Fibroblast of lung (primary cell): ENCODE data around the gene PPM1H. TPM values are rescaled to one million over a fixed set of nuclear protein-coding genes. Genes with fewer than 3 reads are reported as not detected.
"Not testable (repeated sequence)": the region's sequence is repeated elsewhere in the genome, so short reads cannot be mapped to it uniquely, and the experiment has no call there.

Experiments used
- DNase-seq, 2 donors: peaks; one replicate each; pipeline versions ENCODE4 v3.0.0 to v3.0.0-alpha.2; 2010; ENCODE audit warnings: low read depth in 2 of 2
- H2AFZ ChIP-seq: 2 replicates; pipeline ENCODE4 v1.5.1; 2012; ENCODE audit warnings: low read length, control low read depth, inconsistent platforms
- H3K27ac ChIP-seq: 2 replicates; pipeline ENCODE4 v1.5.1; 2011; ENCODE audit warnings: low read length, control low read depth; ENCODE audit not compliant: insufficient read depth
- H3K27me3 ChIP-seq: 2 replicates; pipeline ENCODE4 v1.5.1; 2011; ENCODE audit warnings: mild to moderate bottlenecking, low read length; ENCODE audit not compliant: control insufficient read depth, insufficient read depth
- H3K36me3 ChIP-seq: 2 replicates; pipeline ENCODE4 v1.5.1; 2011; ENCODE audit warnings: low read length; ENCODE audit not compliant: control insufficient read depth, insufficient read depth
- H3K4me1 ChIP-seq: 2 replicates; pipeline ENCODE4 v1.5.1; 2011; ENCODE audit warnings: low read length; ENCODE audit not compliant: control insufficient read depth, insufficient read depth; ENCODE audit errors: extremely low read depth
- H3K4me2 ChIP-seq: 2 replicates; pipeline ENCODE4 v1.5.1; 2011; ENCODE audit warnings: low read length, control low read depth; ENCODE audit not compliant: insufficient read depth; ENCODE audit errors: extremely low read depth
- H3K4me3 ChIP-seq, 4 experiments: fragments of 200-600 bp in 1 of 4; sonication (generic) in 1 of 4; replicated peaks in 1 of 4; 2 replicates each; pipeline ENCODE4 v1.5.1; 2011 to 2016; ENCODE audit warnings: low read length in 4 of 4, low read depth in 3 of 4, mild to moderate bottlenecking in 3 of 4, control low read depth in 2 of 4, inconsistent platforms in 1 of 4, mixed read lengths in 1 of 4; ENCODE audit not compliant: insufficient read depth in 1 of 4; ENCODE audit errors: control extremely low read depth in 1 of 4
- H3K79me2 ChIP-seq: 2 replicates; pipeline ENCODE4 v1.5.1; 2012; ENCODE audit warnings: mild to moderate bottlenecking, low read length, inconsistent platforms; ENCODE audit not compliant: control insufficient read depth, insufficient read depth
- H3K9ac ChIP-seq: 2 replicates; pipeline ENCODE4 v1.5.1; 2011; ENCODE audit warnings: mild to moderate bottlenecking, low read length, control low read depth; ENCODE audit not compliant: insufficient read depth
- H3K9me3 ChIP-seq: 2 replicates; pipeline ENCODE4 v1.5.1; 2012; ENCODE audit warnings: low read depth, low read length; ENCODE audit not compliant: control insufficient read depth, insufficient read depth
- H4K20me1 ChIP-seq: 2 replicates; pipeline ENCODE4 v1.5.1; 2011; ENCODE audit warnings: low read length; ENCODE audit not compliant: control insufficient read depth, insufficient read depth; ENCODE audit errors: extremely low read depth
- CTCF ChIP-seq, 2 donors: IDR thresholded peaks in 1 of 2; conservative IDR thresholded peaks in 1 of 2; 1 replicate in 1 of 2; 2 replicates in 1 of 2; pipeline ENCODE4 v1.5.1; 2011 to 2012; ENCODE audit warnings: low read length in 2 of 2, control low read depth in 1 of 2, inconsistent platforms in 1 of 2, low read depth in 1 of 2, mild to moderate bottlenecking in 1 of 2
- EZH2 ChIP-seq: IDR thresholded peaks from 2 replicates; pipeline ENCODE4 v1.5.1; 2012; ENCODE audit warnings: low read length, control low read depth, mild to moderate bottlenecking; ENCODE audit errors: missing control alignments
- polyA plus RNA-seq, 2 donors: library from polyadenylated mRNA; depleted of rRNA in 1 of 2; stranded (reverse) in 1 of 2; unstranded in 1 of 2; fragments of >200 nt; gene quantifications; 2 replicates each; pipeline ENCODE4 v1.2.1, GENCODE V29; 2011 to 2012; ENCODE audit warnings: missing spikeins in 1 of 2
- total RNA-seq: library from RNA; depleted of rRNA; stranded (reverse); fragments of >200 nt; gene quantifications from 2 replicates; pipeline ENCODE4 v1.2.1, GENCODE V29; 2014

PPM1H gene
- total and polyA plus RNA-seq, 2 donors (not counting 1 experiment from before 2014, with no cell fraction given), result 0.57 to 3.1 TPM

DNA sequence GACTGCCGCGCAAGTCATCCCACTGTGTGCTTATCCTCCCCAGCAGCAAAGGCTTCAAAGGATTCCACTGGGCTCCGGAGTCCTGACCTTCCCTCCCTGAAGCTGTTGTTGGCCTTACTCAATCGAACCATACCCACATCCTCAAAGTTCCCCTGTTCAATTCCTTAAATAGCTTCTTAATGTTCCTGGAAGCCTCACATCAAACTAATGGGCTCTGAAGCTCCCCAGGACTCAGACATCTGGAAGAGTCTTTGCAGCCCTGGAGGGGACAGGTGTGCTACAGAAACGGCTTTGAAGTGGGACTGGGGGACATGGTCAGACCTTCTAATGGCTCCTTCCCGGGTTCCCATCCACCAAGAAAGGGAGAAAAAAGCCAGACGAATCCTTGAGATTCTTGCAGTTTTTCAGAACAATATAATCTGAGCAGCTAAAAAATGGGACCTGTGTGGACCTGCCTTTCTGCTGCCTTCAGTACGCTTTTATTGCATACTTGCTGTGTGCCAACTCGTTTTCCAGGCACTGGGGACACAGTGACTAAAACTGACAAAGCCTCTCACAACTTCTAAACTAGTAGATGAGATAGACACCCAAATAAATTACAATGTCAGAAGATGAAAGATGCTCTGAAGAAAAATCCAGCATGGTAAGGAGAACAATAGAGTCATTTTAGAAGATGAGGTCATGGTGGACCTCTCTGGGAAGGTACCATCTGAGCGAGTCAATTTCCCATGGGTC lies 263.8 kb downstream of the PPM1H start:
- H3K36me3 ChIP-seq, result no peaks in the 10 kb centered on the region
- no peak for DNase-seq
- H3K79me2 ChIP-seq, result no peaks in the 10 kb centered on the region
- H4K20me1 ChIP-seq, result no peaks in the 10 kb centered on the region
- H3K4me1 ChIP-seq, result no peaks in the 10 kb centered on the region
- no peak overlapping the region for H3K9ac ChIP-seq
- no peaks in the 10 kb centered on the region for H3K27me3 ChIP-seq
- H3K9me3 ChIP-seq, result no peaks in the 10 kb centered on the region
- H2AFZ ChIP-seq, result no peak overlapping the region
- TF ChIP-seq EZH2 (no peak), CTCF (conservative IDR thresholded peaks at IDR 0.05 in 1 of 2, IDR thresholded peaks at IDR 0.05 in 1 of 2; ENCODE audit: low read depth in 1 of 2, low read length in 2 of 2) (no peak)
- no peak overlapping the region for H3K27ac ChIP-seq
- no peak overlapping the region for H3K4me2 ChIP-seq
- H3K4me3 ChIP-seq, result no peak overlapping the region

- no peaks in the 10 kb centered on the region for H3K9me3 ChIP-seq
- H3K27me3 ChIP-seq, result no peaks in the 10 kb centered on the region
- no peaks in the 10 kb centered on the region for H4K20me1 ChIP-seq
- H3K4me2 ChIP-seq, result no peak overlapping the region
- no peaks in the 10 kb centered on the region for H3K4me1 ChIP-seq
- TF ChIP-seq EZH2 (no peak), CTCF (conservative IDR thresholded peaks at IDR 0.05 in 1 of 2, IDR thresholded peaks at IDR 0.05 in 1 of 2; ENCODE audit: low read depth in 1 of 2, low read length in 2 of 2) (no peak)
- H3K79me2 ChIP-seq, result no peaks in the 10 kb centered on the region
- no peak overlapping the region for H3K4me3 ChIP-seq
- no peak overlapping the region for H3K27ac ChIP-seq
- H2AFZ ChIP-seq, result no peak overlapping the region
- H3K36me3 ChIP-seq, result no peaks in the 10 kb centered on the region
- H3K9ac ChIP-seq, result no peak overlapping the region
- DNase-seq, result no peak
Observed at GRCh38 chr12:62668782-62669181, 266.2 kb downstream of the PPM1H start.

DNA sequence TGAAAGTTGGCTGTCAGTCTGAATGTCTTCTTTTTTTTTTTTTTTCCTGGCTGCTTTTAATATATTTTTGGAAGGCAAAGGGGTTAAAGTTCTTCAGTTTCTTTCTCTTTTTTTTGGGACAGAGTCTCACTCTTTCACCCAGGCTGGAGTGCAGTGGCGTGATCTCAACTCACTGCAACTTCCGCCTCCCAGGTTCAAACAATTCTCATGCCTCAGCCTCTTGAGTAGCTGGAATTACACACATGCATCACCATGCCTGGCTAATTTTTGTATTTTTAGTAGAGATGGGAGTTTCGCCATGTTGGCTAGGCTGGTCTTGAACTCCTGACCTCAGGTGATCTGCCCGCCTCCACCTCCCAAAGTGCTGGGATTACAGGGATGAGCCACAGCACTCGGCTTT lies 270.0 kb downstream of the PPM1H start:
- H3K4me2 ChIP-seq, H3K9ac ChIP-seq, H3K9me3 ChIP-seq, H3K27ac ChIP-seq, DNase-seq, H4K20me1 ChIP-seq, H3K4me3 ChIP-seq, H3K4me1 ChIP-seq, H2AFZ ChIP-seq, H3K36me3 ChIP-seq, H3K79me2 ChIP-seq, H3K27me3 ChIP-seq: not testable (repeated sequence)
